ENCODE results near the gene GALNT15.

Gene GALNT15

DNA sequence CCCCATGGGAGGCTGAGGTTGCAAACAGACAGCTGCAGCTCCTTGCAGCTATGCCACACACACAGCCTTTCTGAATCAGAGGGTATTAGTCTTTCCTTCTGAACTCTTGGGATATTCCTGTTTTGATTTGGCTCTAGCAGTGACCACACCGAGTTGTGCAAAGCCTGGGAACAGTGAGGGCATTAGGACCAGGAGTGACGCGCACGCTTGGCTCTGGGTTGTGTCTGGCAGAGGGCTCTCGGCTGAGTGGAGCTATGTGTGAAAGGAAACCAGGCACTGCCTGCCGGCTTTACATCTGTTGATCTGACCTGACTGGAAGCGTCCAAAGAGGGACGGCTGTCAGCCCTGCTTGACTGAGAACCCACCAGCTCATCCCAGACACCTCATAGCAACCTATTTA lies at the start of gene GALNT15:
TSS of gene GALNT15 (plus strand) at position 292 of the 400 bp plus-strand sequence. CDS start 472 bp downstream, outside the sequence.
- DNase-seq (ENCODE audit: low read depth), result peak; percentile 96

GRCh38 chr3:16126634-16127033 lies 47.8 kb upstream of the GALNT15 start:
- DNase-seq (ENCODE audit: low read depth), result no peak

- DNase-seq (ENCODE audit: low read depth), result no peak
These were observed 47.2 kb upstream of the GALNT15 start for GRCh38 chr3:16127249-16127648.

DNA sequence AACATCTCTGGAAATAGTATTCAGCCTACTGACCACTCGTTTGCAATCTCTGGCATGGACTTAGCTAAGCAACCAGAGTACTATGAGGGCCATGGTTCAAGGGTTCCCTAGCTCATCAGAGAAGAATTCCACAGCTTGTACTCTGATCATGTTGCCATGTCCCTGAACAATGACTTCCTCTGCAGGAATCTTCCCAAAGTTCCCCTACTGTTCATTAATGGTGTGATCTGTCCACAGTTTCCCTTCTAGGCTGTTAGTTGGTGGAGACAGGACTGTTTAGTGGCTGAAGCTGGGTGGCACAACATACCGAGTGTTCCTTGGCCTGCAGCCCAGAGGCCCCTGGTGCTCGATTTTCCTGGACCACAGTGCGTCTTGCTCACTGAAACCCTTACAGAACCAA lies 44.4 kb upstream of the GALNT15 start:
- DNase-seq (ENCODE audit: low read depth), result peak; percentile 87

GRCh38 chr3:16132190-16132589 lies 42.3 kb upstream of the GALNT15 start:
- no peak for DNase-seq (ENCODE audit: low read depth)

- DNase-seq (ENCODE audit: low read depth), result peak; percentile 38
These were observed 41.6 kb upstream of the GALNT15 start for GRCh38 chr3:16132928-16133327.

DNA sequence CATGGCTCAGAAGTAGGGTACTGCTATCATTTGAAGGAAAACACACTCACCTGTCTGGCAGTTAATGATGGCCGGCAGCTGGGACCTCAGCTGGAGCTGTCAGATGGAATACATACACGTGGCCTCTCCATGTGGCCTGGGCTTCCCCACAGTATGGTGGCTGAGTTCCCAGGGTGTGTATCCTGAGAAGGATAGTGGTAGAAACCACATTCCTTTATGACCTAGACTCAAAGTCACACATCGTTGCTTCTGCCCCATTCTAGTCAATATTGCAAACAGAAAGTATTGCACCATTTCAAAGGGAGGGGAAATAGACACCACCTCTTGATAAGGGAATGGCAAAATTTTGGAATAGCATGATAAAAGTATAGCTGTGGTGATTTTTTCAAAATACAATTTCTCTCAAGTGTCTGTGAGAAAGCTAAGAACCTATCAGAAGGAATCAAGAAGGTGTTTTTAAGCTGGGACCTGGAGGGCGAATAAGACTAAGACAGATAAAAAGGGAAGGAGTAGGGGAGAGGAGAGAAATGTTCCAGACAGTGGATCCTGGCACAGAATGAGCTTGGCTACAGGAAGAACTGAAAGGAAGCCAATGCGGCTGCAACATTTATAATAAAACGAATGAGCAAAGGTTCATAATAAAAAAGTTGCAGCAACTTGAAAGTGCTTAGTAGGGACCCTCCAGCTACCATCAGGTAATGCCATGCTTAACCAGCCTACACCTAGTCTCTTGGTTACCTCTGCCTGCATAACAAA lies 40.1 kb upstream of the GALNT15 start:
- no peak for DNase-seq (ENCODE audit: low read depth)

- DNase-seq (ENCODE audit: low read depth), result peak; percentile 80
These were observed 38.4 kb upstream of the GALNT15 start for GRCh38 chr3:16136055-16136454.

GRCh38 chr3:16137044-16137443 lies 37.4 kb upstream of the GALNT15 start:
- DNase-seq (ENCODE audit: low read depth), result peak; percentile 37

DNA sequence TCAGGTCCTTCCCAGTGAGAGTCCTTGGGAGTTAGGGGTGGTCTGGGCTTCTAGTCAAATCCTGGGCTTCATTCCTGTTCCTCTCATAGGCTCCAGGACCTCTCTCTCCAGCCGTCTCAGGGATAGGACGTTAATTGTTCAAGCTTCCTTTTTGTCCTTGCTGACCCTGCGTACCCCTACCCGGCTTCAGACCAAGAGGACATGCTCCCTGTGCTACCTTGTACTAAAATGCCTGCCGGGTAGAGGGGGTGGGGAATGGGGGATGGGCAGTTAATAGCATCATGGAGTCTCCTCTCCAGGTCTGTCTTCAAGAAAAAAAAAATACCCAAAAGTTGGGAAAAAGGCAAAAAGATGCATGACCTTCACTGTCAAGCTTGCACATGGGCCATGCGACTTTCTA lies 36.5 kb upstream of the GALNT15 start:
- no peak for DNase-seq (ENCODE audit: low read depth)

DNA sequence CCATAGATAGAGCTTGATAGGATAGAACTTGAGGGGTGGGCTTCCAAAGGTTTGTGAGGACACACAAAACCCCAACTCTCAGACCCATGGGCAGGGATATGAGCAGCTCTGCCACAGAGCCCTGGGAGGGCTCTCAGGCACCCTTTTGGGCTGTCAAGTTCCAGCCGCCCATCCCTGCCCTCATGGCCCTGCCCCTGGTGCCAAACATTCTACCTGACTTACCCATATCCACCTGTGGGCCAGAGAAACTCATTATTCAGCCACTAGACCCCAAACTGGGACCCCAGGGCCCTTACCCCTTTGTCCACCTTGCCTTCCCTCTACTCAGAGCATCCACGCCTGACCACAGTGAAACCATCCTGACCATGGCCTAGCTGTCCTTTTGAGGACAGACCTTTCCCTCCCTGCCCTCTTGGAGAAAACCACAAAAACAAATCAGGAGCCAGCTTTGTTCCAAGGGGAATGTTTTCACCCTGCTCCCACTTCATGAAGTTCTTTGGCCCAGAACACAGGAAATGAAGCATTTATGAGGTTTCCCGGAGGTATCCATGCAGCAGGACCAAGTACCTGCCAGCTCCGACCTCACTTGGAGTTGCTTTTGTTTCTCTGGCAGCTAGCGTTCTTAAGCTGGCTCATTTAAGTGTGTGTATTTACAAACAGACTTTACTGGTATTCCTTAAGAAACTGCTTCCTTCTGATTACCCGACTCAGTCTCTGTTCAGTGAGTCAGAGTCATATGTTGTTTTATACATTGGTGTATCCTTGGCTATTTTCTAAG lies 34.2 kb upstream of the GALNT15 start:
- DNase-seq (ENCODE audit: low read depth), result peak; percentile 85

GRCh38 chr3:16140894-16141285 lies 33.6 kb upstream of the GALNT15 start:
- no peak for DNase-seq (ENCODE audit: low read depth)

DNA sequence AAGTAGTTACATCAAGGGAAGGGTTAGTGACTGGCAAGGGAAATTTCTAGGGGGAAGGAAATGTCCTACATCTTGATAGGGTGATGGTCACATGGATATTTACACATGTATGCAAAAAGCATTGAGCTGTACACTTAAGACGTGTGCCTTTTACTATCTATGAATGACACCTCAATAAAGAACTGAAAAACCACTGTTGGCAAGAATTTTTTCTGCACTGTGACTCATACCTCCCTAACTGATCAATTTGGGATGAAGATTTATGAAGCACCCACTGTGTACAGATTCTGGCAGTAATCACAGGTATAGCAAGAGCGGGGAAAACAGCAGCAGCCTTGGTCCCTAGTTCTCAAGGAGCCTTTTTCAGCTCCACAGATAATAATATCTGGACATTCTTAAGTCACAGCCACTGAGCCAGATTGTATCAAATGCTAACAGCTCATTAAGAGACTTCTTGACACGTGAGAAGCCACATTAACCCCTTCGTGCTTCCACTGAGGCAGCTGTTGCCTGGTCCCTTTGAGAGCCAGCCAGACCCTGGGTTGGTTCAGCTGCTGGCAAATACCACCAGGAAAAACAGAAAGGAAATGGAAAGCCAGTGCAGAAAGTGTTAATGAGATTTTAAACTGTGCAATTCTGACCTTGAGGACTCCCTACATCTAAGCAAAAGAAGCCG lies 32.0 kb upstream of the GALNT15 start:
- DNase-seq (ENCODE audit: low read depth), result no peak

DNA sequence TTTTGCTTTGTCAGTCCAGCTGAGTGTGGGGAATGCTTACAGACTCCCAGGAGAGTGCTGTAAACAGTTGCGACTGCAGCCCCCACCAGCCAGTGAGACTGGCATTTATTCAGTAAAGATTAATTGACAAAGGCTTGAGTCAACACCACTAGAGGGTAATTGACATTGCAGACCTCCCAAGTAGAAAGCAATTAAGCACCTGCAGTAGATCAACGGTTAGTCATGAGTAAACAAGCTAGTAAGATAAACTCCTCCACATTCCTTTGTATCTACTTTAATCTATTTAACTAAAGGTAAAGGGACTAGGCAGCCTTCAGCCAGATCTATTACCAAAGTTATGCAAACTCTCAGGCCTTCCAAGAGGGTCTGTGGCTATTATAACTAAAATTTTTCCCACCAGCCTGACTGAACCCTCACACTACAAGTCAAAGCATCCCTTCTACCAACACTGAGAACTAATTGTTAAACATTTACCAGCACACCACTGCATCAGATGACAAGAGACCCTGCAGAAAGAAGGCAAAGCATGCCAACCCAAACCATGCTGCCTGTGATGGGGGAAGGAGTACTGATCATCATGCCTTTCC lies 30.5 kb upstream of the GALNT15 start:
- DNase-seq (ENCODE audit: low read depth), result no peak

DNA sequence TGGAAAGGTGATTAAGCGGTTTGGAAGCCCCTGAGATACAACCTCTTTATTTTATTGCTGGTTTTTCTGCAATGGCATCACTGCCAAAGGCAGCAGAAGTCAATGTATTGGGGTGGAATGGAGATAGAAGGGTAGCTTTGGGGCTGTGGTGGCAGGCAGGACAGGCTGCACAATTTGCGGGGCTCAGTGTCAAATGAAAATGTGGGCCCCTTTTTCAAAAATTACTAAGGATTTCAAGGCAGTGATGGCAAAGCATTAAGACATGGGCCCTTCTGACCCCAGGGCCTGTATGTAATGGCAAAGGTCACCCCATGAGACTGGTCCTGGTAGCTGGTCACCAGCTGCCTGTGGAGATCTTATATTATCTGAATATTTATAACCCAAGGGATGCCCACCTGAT lies 29.3 kb upstream of the GALNT15 start:
- DNase-seq (ENCODE audit: low read depth), result no peak

DNA sequence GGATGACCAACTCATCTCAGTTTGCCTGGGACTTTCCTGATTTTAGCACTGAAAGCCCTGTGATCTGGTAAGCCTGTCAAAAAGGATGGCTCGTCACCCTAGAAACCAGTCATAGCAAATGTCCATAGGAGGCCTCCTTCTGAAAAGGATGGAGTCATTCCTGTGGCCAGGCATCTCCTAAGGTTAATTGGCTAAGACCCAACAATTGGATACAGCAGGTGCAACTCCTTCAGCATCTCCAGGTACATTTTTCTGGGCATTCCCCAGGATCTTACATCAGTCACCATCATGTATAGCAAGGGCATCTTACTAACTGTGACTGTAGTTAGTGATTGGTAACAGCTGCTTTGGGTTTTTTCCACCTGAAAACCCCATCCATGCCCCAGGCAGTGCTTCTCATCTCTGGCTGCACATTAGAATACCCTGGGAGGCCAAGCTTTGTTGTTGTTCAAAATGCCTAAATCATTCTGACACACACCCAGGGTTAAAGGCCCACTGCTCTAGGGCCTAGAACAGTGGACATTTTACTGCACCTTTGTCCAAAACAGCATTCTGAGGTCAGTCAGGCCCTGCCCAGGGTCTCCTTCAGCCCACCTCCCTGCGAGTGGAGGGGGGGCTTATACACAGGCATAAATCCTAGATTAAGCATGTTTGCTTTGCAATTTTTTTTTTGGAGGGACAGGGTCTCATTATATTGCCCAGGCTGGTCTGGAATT lies 28.3 kb upstream of the GALNT15 start:
- no peak for DNase-seq (ENCODE audit: low read depth)

DNA sequence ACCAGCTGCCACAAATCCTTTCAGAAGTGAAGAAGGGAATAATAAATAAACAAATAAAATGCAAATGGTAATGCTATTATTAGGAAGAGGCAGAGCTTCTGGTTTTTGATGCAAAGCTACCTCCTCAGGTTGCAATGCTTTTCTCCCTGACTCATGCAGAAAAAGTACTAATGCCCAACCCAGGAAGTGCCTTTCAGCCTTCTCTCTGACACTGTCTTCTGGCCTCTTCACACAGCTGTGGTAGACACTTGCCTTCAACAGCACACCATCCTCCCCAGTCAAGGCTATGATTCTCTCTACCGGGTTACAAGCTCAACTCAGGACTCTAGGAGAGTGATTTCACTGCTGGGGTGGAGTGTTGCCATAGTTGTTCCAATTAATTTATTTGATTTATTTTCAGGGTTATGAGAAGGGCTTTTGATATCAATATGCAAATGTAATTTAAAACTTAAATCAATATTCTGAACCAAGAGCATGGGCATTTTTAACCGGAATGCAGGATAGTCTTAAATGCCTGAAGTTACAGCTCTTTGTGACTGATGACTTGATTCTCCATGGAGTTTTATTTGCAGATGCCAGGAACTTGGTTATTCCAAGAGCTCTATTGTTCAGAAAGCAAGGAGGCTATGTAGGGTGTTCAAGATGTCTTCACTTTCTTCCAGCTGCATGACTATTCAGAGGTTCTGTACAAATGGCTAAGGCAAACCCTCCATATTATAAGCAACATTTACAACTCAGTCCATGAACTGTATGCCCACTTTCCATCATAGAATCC lies 27.1 kb upstream of the GALNT15 start:
- peak; percentile 87 for DNase-seq (ENCODE audit: low read depth)

DNA sequence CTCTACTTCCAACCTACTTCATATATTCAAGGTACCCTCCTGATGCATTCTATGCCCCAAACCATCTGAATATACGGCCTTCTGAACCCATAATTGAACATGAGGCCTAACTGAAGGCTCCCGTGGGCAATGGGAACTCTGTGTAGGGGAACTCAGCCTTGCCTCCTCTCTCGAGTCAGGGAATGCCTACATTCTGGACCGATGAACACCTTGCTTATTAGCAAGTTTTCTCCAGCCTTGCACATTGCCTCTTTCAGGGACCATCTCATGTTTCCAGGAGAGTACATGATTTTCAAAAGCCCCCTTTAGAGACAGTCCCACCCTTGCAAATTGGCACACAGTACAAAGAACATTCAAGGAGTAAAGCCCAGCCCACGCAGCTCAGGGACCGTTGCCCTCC lies 26.3 kb upstream of the GALNT15 start:
- no peak for DNase-seq (ENCODE audit: low read depth)

GRCh38 chr3:16148783-16149182 lies 25.7 kb upstream of the GALNT15 start:
- DNase-seq (ENCODE audit: low read depth), result peak; percentile 99

- DNase-seq (ENCODE audit: low read depth), result no peak
These were observed 24.2 kb upstream of the GALNT15 start for GRCh38 chr3:16150285-16150684.

DNA sequence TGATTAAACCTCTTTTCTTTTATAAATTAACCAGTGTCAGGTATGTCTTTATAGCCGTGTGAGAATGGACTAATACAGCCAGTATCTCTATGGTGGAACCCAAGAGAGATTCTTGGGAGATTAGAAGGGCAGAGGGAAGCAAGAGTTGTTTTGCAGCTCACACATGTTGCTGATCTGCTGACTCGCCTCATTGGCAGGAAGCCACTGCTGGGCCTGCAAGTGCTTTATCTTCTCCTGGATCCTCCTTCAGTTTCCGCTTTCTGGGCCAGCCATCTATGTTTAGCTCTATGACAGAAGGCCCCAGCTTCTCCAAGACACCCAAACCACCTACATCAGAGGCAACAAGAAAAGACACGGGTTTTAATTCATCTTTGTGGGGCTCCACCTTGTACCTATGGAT lies 23.4 kb upstream of the GALNT15 start:
- peak; percentile 94 for DNase-seq (ENCODE audit: low read depth)
